SIG-M5 (cell line): ENCODE data around the gene SESTD1.
A peak's percentile ranks its signal among the peaks of the same experiment; 100 is the strongest.
"Not testable (repeated sequence)": the region's sequence is repeated elsewhere in the genome, so short reads cannot be mapped to it uniquely, and the experiment has no call there.

Source experiments
- DNase-seq: peaks from one replicate; lab custom pipeline; 2025; lab: John Stamatoyannopoulos, UW

Gene SESTD1

GRCh38 chr2:179265082-179265510 is 464 bp upstream of the SESTD1 start:
- DNase-seq: peak; percentile 16

DNA sequence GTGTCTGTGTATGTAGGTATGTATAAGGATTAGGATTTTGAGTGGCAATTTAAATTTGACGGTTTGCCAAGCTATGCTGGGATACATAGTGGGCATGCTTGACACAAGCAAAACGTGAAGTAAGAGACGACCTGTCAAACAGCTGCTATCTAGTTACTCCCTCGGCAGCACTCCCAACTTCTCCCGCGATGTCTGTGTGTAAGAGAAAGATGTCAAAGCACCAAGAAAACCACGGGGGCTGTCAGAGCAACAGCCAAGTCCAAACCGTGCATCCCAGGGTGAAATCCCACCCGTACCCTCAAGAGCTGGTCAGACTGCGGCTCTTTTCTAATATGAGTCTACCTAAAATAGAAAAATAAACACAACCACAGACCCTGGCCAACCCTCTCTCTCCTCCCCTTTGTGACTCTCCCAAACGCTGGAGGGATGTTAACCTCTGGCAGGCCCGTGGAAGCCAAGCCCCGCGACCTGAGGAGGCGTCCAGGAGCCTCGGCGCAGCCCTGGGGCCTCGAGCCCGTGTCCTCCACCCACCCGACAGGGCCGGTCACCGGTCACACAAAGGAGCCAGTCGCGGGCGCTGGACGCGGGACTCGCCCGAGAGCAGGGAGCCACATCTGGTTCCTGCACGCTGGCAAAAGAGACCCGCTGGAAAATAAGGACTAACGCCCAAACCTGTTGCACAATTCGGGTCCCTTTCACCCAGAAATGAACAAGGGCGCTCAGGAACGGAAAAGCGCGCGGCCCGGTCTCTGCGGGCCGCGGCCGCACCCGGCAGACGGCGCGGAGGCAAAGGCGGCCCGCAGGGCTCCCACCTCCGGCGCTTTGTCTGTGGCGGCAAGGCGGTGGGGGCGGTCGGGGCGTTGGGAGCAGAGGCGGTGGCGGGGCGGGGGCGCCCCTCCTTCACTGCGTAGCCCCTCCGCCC is 925 bp downstream of the SESTD1 start:
- no peak for DNase-seq

GRCh38 chr2:179263015-179263414 is 1.6 kb downstream of the SESTD1 start:
- DNase-seq: no peak

GRCh38 chr2:179262077-179262660 is 2.5 kb downstream of the SESTD1 start:
- no peak for DNase-seq

DNA sequence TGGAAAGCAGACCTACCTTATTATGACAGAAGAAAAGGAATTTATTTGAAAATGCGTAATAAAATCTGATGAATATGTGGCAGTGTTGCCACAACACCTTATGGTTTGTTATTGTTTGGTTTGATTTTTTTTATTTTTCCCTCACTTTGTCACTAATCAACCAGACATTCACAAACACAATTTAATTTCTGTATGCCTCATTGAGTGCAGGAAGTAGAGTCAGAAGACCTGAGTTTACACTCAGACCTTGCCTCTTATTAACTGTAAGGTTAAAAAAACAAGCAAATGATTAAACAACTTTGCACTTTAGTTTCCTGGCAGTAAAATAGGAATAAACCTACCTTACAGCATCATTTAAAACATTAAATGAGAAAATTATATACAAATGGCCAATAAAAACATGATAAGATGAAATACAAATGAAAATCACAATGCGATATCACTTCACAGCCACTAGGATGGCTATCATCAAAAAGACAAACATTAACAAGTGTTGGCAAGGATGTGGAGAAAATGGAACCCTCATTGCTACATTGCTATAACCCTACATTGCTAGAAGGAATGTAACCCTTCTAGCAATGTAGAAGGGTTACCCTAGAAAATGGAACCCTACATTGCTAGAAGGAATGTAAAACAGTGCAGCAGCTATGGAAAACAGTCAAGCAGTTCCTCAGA is 3.3 kb downstream of the SESTD1 start:
- no peak for DNase-seq

- DNase-seq: no peak
Measured at GRCh38 chr2:179260224-179260623, 4.4 kb downstream of the SESTD1 start.

- no peak for DNase-seq
Measured at GRCh38 chr2:179255129-179255528, 9.5 kb downstream of the SESTD1 start.

DNA sequence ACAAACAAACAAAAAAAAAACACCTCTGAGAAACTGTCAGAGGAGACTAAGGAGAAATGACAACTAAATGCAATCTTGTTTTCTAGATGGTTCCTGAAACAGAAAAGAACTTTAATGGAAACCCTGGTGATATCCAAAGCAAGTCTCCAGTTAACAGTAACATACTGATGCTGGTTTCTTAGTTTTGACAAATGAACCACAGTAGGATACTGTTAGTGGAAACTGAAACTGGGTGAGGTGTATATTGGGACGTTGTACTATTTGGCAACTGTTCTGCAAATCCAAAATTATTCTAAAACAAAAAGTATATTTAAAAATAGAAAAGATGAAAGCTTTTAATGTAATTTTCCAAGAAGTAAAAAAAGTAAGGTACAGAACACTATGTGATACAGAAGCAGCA is 11.4 kb downstream of the SESTD1 start:
- no peak for DNase-seq

- DNase-seq: no peak
Measured at GRCh38 chr2:179252423-179252822, 12.2 kb downstream of the SESTD1 start.

GRCh38 chr2:179251870-179252269 is 12.8 kb downstream of the SESTD1 start:
- no peak for DNase-seq

DNA sequence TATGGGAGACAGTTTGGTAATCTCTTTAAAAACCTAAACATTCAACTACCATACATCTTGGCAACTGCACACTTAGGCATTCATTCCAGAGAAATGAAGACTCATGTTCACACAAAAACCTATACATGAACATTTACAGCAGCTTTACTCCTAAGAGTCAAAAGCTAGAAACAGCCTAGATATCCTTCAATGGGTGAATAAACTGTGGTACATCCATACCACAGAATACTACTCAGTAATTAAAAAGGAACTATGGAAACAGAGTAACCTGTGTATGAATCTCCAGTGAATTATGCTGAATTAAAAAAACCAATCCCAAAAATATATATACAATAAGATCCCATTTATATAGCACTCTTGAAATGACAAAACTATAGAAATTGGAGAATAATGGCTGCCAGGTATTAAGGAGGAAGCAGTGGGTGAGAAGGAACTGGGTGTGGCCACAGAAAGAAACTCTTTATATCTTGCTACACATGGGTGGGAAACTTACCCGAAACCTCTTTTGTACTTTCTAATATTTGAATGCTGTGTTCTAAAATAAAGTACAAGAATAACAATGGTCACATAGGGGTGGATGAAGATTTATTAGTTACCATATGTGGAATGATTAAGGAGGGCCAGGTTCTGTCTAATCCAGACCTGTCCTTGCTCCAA is 13.7 kb downstream of the SESTD1 start:
- no peak for DNase-seq

DNA sequence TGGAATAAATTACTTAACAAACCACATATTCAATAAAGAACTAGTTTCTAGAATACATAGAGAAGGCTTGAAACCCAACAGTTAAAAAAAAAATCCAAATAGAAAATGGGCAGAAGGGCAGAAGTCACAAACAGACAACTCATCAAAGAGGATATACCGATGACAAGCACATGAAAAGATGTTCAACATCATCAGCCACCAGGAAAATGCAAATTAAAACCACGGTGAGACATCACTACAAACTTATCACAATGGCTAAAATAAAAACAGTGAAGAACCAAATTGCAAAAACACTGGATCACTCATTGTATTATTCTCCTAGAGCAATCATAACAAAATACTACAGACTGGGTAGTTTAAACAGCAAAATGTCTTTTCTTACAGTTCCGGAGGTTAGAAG is 14.5 kb downstream of the SESTD1 start:
- no peak for DNase-seq

GRCh38 chr2:179248024-179248348 is 16.6 kb downstream of the SESTD1 start:
- DNase-seq: no peak

DNA sequence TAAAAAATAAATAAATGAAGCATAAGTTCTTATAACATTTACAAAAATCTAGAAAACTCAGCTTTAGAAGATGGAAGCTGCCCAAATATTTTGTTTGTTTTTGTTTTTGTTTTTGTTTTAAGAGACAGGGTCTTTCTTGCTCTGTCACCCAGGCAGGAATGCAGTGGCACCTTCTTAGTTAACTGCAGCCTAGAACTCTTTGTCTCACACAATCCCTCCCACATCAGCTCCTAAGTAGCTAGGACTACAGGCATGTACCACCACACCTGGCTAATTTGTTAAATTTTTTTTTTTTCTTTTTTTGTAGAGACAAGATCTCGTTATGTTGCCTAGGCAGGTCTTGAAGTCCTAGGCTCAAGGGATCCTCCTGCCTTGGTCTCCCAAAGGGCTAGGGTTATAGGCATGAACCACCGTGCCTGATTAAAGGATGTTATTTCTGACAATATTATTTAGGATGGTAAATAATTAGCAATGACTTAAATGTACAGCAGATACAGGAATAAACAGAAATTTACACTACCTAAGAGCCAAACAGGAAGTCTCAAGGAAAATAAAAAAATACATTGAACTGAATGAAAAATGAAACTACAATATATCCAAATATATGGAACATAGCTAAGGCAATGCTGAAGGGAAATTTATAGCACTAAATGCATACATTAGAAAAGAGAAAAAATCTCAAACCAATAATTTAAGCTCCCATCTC is 17.2 kb downstream of the SESTD1 start:
- no peak for DNase-seq

- DNase-seq: not testable (repeated sequence)
Measured at GRCh38 chr2:179245843-179246242, 18.8 kb downstream of the SESTD1 start.

GRCh38 chr2:179243046-179243445 is 21.6 kb downstream of the SESTD1 start:
- no peak for DNase-seq

GRCh38 chr2:179240481-179241451 is 23.9 kb downstream of the SESTD1 start:
- no peak for DNase-seq

- no peak for DNase-seq
Measured at GRCh38 chr2:179239838-179240237, 24.8 kb downstream of the SESTD1 start.

DNA sequence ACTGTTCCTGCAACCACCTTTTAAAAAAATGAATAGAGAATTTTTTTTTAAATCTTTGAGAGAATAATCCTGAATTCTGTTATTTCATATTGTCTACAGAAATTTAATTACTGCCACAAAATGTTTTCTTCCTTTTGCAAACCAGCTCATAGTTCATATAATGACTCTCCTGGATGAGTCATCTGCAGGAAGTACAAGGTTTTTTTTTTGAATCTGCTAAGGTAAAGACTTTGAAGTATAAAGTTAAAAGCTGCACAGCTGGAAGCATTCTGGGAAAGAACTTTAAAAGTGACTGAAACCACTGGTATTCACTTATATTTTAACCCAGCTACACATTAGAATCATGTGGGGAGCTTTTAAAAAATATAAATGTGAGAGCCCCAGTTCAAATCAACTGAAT is 25.4 kb downstream of the SESTD1 start:
- DNase-seq: no peak

GRCh38 chr2:179238027-179238426 is 26.6 kb downstream of the SESTD1 start:
- DNase-seq: no peak
